ENCODE data around the gene CTSD.

- no peak for TF ChIP-seq EP300 (conservative IDR thresholded peaks at IDR 0.05; ENCODE audit: poor library complexity, severe bottlenecking)
- TF ChIP-seq REST (IDR thresholded peaks at IDR 0.05; ENCODE audit: borderline replicate concordance), result no peak
- TF ChIP-seq CTCF (IDR thresholded peaks at IDR 0.05; ENCODE audit: poor library complexity, severe bottlenecking), result no peak
- no peak for TF ChIP-seq POLR2AphosphoS5 (IDR thresholded peaks at IDR 0.05)
- TF ChIP-seq EZH2 (IDR thresholded peaks at IDR 0.05; ENCODE audit: borderline replicate concordance, insufficient read depth, low read length, poor library complexity, severe bottlenecking), result no peak
- TF ChIP-seq MXI1 (conservative IDR thresholded peaks at IDR 0.05; ENCODE audit: poor library complexity, severe bottlenecking), result no peak
- no peak for TF ChIP-seq TAF1 (IDR thresholded peaks at IDR 0.05; ENCODE audit: low read depth)
These were observed 43.9 kb downstream of the CTSD start for GRCh38 chr11:1719781-1720180.

All from neural cell (in vitro differentiated cells).